Lung (tissue), 5 donors: ENCODE data around the gene SPRYD7. TPM values are rescaled to one million over a fixed set of nuclear protein-coding genes. Genes with fewer than 3 reads are reported as not detected.
A peak's percentile ranks its signal among the peaks of the same experiment; 100 is the strongest.

ENCODE experiments used
- polyA plus RNA-seq, 2 donors: library from polyadenylated mRNA; stranded (reverse); fragments of 200-250 nt; gene quantifications; one replicate each; pipeline ENCODE4 v1.2.1, GENCODE V29; 2013
- small RNA-seq: library from RNA; depleted of rRNA; stranded (forward); fragments of <200 nt; gene quantifications from one replicate; pipeline ENCODE3, GENCODE V24; 2014; ENCODE audit warnings: low replicate concordance
- total RNA-seq, 2 donors: library from RNA; depleted of rRNA in 1 of 2; stranded (reverse); fragments of >200 nt in 1 of 2; gene quantifications; one replicate each; pipeline ENCODE4 v1.2.1, GENCODE V29; 2014 to 2021
- donor health status: Bipolar disorder and iron deficiency.
- donor health status: healthy.
- donor health status: DM: yes; HTN: yes; CAD: no.

Gene SPRYD7
- total and polyA plus RNA-seq, 4 donors = 8.2 to 16.8 (median 13.1) TPM

Small RNA genes within 50 kb of the gene (small RNA-seq; reads per million reads assigned to genes)
- gene RNY4P30 (not detected), gene RNY4P9 (0.33 reads per million, percentile 39 among the genes with 10 or more reads in this experiment)

Other genes starting within 250 kb of the SPRYD7 start
- gene EBPL, start 244.9 kb downstream of the SPRYD7 start, total RNA-seq = 10 to 100 TPM; 60.5 to 74.5 TPM
- 10 to 100 TPM; 65.7 to 92.7 TPM for gene EBPL, start 244.9 kb downstream of the SPRYD7 start, polyA plus RNA-seq
- 10 to 100 TPM; 30.6 to 41.6 TPM for gene KPNA3, start 143.7 kb downstream of the SPRYD7 start, total RNA-seq
- 10 to 100 TPM; 16.2 to 17.7 TPM for gene KPNA3, start 143.7 kb downstream of the SPRYD7 start, polyA plus RNA-seq
- gene TRIM13, start 60.7 kb upstream of the SPRYD7 start, total RNA-seq = 10 to 100 TPM; 27.3 to 45.4 TPM
- 10 to 100 TPM; 14.9 to 33.0 TPM for gene TRIM13, start 60.7 kb upstream of the SPRYD7 start, polyA plus RNA-seq
- gene KCNRG, start 79.1 kb upstream of the SPRYD7 start, total RNA-seq = 10 to 100 TPM in 1 of 2 donors, 1 to 10 TPM in 1; 9.0 to 13.6 TPM
- gene KCNRG, start 79.1 kb upstream of the SPRYD7 start, polyA plus RNA-seq = 1 to 10 TPM; 2.9 to 4.8 TPM